SK-N-SH (cell line): ENCODE results near the gene VASH2. TPM values are rescaled to one million over a fixed set of nuclear protein-coding genes. Genes with fewer than 3 reads are reported as not detected.

Source experiments
- CTCF ChIA-PET: fragments of 300-600, 350-600 bp; formaldehyde crosslinking; extraction: SDS; loops from one replicate; lab custom pipeline; 2021; lab: Yijun Ruan, JAX
- POLR2A ChIA-PET: fragments of 350-600 bp; sonication (Branson Sonifier 250); formaldehyde crosslinking; extraction: SDS; loops from one replicate; lab custom pipeline; 2020; ENCODE audit warnings: antibody characterized with exemption, inconsistent platforms; lab: Yijun Ruan, JAX
- DNase-seq: peaks from one replicate; pipeline ENCODE4 v3.0.0; 2012
- H2AFZ ChIP-seq: fragments of 200-600 bp; sonication (generic); 2 replicates; pipeline ENCODE4 v1.8.1; 2016; ENCODE audit warnings: antibody characterized with exemption, mild to moderate bottlenecking, low read depth
- H3F3A ChIP-seq: fragments of 200-600 bp; sonication (generic); replicated peaks from 2 replicates; pipeline ENCODE3; 2016; ENCODE audit warnings: antibody characterized with exemption, mild to moderate bottlenecking; ENCODE audit not compliant: insufficient read depth
- H3K27ac ChIP-seq, 2 experiments: fragments of 200-500 bp in 1 of 2; fragments of 200-600 bp in 1 of 2; sonication (Bioruptor generic) in 1 of 2; sonication (generic), shearing (Covaris generic) in 1 of 2; 2 replicates each; pipeline versions ENCODE4 v1.5.1 to v1.6.1; 2014 to 2016; ENCODE audit warnings: low read depth in 2 of 2, inconsistent platforms in 1 of 2, low read length in 1 of 2, mild to moderate bottlenecking in 1 of 2, mixed read lengths in 1 of 2
- H3K27me3 ChIP-seq: fragments of 200-600 bp; sonication (generic), shearing (Covaris generic); 2 replicates; pipeline ENCODE4 v1.6.1; 2016; ENCODE audit warnings: mixed run types; ENCODE audit not compliant: insufficient read depth
- H3K36me3 ChIP-seq, 2 experiments: fragments of 200-500 bp in 1 of 2; fragments of 200-600 bp in 1 of 2; sonication (Bioruptor generic) in 1 of 2; sonication (generic) in 1 of 2; replicated peaks in 1 of 2; 2 replicates each; pipeline versions ENCODE3 to v1.5.1; 2014 to 2016; ENCODE audit warnings: low read length in 1 of 2, mild to moderate bottlenecking in 1 of 2; ENCODE audit not compliant: insufficient read depth in 2 of 2, control insufficient read depth in 1 of 2
- H3K4me1 ChIP-seq, 2 experiments: fragments of 200-500 bp in 1 of 2; fragments of 200-600 bp in 1 of 2; sonication (Bioruptor generic) in 1 of 2; sonication (generic), shearing (Covaris generic) in 1 of 2; 2 replicates each; pipeline versions ENCODE4 v1.5.1 to v1.6.1; 2014 to 2016; ENCODE audit warnings: low read depth in 1 of 2, low read length in 1 of 2, mixed run types in 1 of 2; ENCODE audit not compliant: insufficient read depth in 2 of 2, control insufficient read depth in 1 of 2
- H3K4me2 ChIP-seq: fragments of 200-600 bp; sonication (generic), shearing (Covaris generic); 2 replicates; pipeline ENCODE4 v1.6.1; 2017; ENCODE audit warnings: mixed run types
- H3K4me3 ChIP-seq, 2 experiments: fragments of 200-500 bp in 1 of 2; fragments of 200-600 bp in 1 of 2; sonication (Bioruptor generic) in 1 of 2; sonication (generic), shearing (Covaris generic) in 1 of 2; 2 replicates each; pipeline versions ENCODE4 v1.5.1 to v1.8.1; 2014 to 2016; ENCODE audit warnings: low read depth in 2 of 2, inconsistent platforms in 1 of 2, low read length in 1 of 2, mild to moderate bottlenecking in 1 of 2, mixed read lengths in 1 of 2, moderate library complexity in 1 of 2
- H3K79me2 ChIP-seq: fragments of 200-600 bp; sonication (generic); 2 replicates; pipeline ENCODE4 v1.8.1; 2017; ENCODE audit warnings: mild to moderate bottlenecking; ENCODE audit not compliant: insufficient read depth
- H3K9ac ChIP-seq: fragments of 200-600 bp; sonication (generic); 2 replicates; pipeline ENCODE4 v1.6.1; 2017; ENCODE audit warnings: mixed run types
- H3K9me2 ChIP-seq: fragments of 200-600 bp; sonication (generic); 2 replicates; pipeline ENCODE4 v1.6.1; 2017; ENCODE audit warnings: mixed run types
- H3K9me3 ChIP-seq: fragments of 200-600 bp; sonication (generic); 2 replicates; pipeline ENCODE4 v1.6.1; 2017; ENCODE audit warnings: mixed run types, mild to moderate bottlenecking, moderate library complexity
- H4K20me1 ChIP-seq: fragments of 200-600 bp; sonication (generic); 2 replicates; pipeline ENCODE4 v1.6.1; 2017; ENCODE audit warnings: mild to moderate bottlenecking, mixed run types; ENCODE audit not compliant: insufficient read depth
- CHD2 ChIP-seq: fragments of 150-350 bp; IDR thresholded peaks from 2 replicates; pipeline ENCODE4 v1.6.1; 2018; ENCODE audit warnings: low read length; ENCODE audit not compliant: partially characterized antibody
- ELF1 ChIP-seq: IDR thresholded peaks from 2 replicates; pipeline ENCODE4 v1.4.0; 2012
- FOXJ3 ChIP-seq: sonication (generic); formaldehyde crosslinking; IDR thresholded peaks from 2 replicates; pipeline ENCODE4 v1.5.1; 2020; ENCODE audit warnings: mild to moderate bottlenecking, missing genetic modification reagents
- IRF3 ChIP-seq: fragments of 150-350 bp; IDR thresholded peaks from 2 replicates; pipeline ENCODE4 v1.6.1; 2016; ENCODE audit warnings: mild to moderate bottlenecking, low read depth, low read length
- JUND ChIP-seq: IDR thresholded peaks from 2 replicates; pipeline ENCODE4 v1.4.0; 2012
- MEF2A ChIP-seq: IDR thresholded peaks from 2 replicates; pipeline ENCODE4 v1.4.0; 2012; ENCODE audit warnings: low read depth, borderline replicate concordance
- NFIC ChIP-seq: IDR thresholded peaks from 2 replicates; pipeline ENCODE4 v1.4.0; 2012; ENCODE audit warnings: borderline replicate concordance
- PBX3 ChIP-seq: IDR thresholded peaks from 2 replicates; pipeline ENCODE4; 2012
- POLR2AphosphoS5 ChIP-seq: IDR thresholded peaks from 2 replicates; pipeline ENCODE4 v1.6.1; 2012; ENCODE audit warnings: low read depth, low read length
- RCOR1 ChIP-seq: fragments of 150-350 bp; IDR thresholded peaks from 2 replicates; pipeline ENCODE4 v1.6.1; 2017; ENCODE audit warnings: antibody characterized with exemption, low read length
- REST ChIP-seq: IDR thresholded peaks from 2 replicates; pipeline ENCODE4 v1.6.1; 2012; ENCODE audit warnings: mild to moderate bottlenecking, low read depth, low read length, moderate library complexity
- RFX5 ChIP-seq: IDR thresholded peaks from 2 replicates; pipeline ENCODE4 v1.6.1; 2012; ENCODE audit warnings: mild to moderate bottlenecking, improper control_type of control experiment, low read length
- RXRA ChIP-seq: IDR thresholded peaks from 2 replicates; pipeline ENCODE4 v1.4.0; 2012; ENCODE audit warnings: low read depth, mild to moderate bottlenecking, borderline replicate concordance
- SIN3A ChIP-seq: IDR thresholded peaks from 2 replicates; pipeline ENCODE4 v1.6.1; 2012; ENCODE audit warnings: low read depth, mild to moderate bottlenecking, low read length, moderate library complexity, borderline replicate concordance
- TAF1 ChIP-seq: IDR thresholded peaks from 2 replicates; pipeline ENCODE4 v1.6.1; 2012; ENCODE audit warnings: low read depth, mild to moderate bottlenecking, low read length, moderate library complexity, borderline replicate concordance
- TCF12 ChIP-seq: IDR thresholded peaks from 2 replicates; pipeline ENCODE4 v1.4.0; 2012
- TEAD4 ChIP-seq: IDR thresholded peaks from 2 replicates; pipeline ENCODE4 v1.4.0; 2012; ENCODE audit warnings: mild to moderate bottlenecking, borderline replicate concordance; ENCODE audit not compliant: insufficient read depth
- ZBTB33 ChIP-seq: IDR thresholded peaks from 2 replicates; pipeline ENCODE4 v1.4.0; 2012; ENCODE audit warnings: low read depth, borderline replicate concordance
- WGBS: methylation state at CpG from one replicate; pipeline ENCODE4 v1.1.6; 2017; ENCODE audit warnings: low lambda C conversion rate; 5-methylcytosine and 5-hydroxymethylcytosine counted together
- polyA plus RNA-seq, 3 experiments: library from polyadenylated mRNA; depleted of rRNA; stranded (reverse); fragments of >200 nt; gene quantifications; 2 replicates each; pipeline ENCODE4 v1.2.3, GENCODE V29; 2012
- TF ChIP-seq, protein P1 (sequence below): IDR thresholded peaks from 2 replicates; pipeline ENCODE4 v1.4.0; 2012; ENCODE audit warnings: low read depth, borderline replicate concordance
- TF ChIP-seq, protein P2 (sequence below): IDR thresholded peaks from 2 replicates; pipeline ENCODE4 v1.4.0; 2012; ENCODE audit warnings: low read depth

The VASH2 gene
- polyA plus RNA-seq, 1 of the 3 experiments (the other 2 are of a cell fraction) = 0.41 TPM

DNA sequence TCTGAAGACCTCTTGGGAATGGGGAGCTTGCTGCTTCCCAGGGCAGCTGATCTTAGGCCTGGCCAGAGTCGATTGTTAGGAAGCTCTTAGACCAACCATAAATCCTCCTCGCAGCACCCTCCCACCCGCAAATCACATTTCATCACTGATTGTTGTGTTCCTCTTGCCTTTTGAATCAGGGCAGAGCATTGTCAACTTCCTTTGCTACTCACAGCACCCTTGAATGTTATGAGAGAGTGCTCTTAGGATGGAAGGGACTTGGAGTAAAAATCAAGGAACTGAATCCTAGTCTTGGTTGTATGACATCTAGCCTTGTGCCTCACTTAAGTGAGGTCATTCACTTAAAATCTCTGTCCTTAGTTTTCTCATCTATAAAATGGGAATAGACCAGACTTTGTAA is 3.0 kb downstream of the VASH2 start:
- Histone ChIP-seq H3K4me3 (no peak overlapping the region), H3K4me2 (no peak overlapping the region), H3K9ac (no peak overlapping the region), H3K79me2 (no peaks in the 10 kb centered on the region), H3K27ac (no peak overlapping the region), H3K36me3 (no peaks in the 10 kb centered on the region), H3K27me3 (no peaks in the 10 kb centered on the region), H3F3A (no peaks in the 10 kb centered on the region), H3K4me1 (peaks cover 0 to 16% of the 10 kb centered on the region in 2 experiments; a peak in 1 of 4 replicates), H2AFZ (no peak overlapping the region), H4K20me1 (no peaks in the 10 kb centered on the region), H3K9me2 (no peaks in the 10 kb centered on the region), H3K9me3 (no peaks in the 10 kb centered on the region)
- DNase-seq = no peak
- CTCF ChIA-PET = no interaction called here
- POLR2A ChIA-PET = no interaction called here
- 85% methylated on average over 3 of the region's 3 CpGs for WGBS
- TF ChIP-seq CHD2 (no peak), JUND (no peak), MEF2A (no peak), RXRA (no peak)

- POLR2A ChIA-PET = no interaction called here
- Histone ChIP-seq H3K36me3 (no peaks in the 10 kb centered on the region), H3K9ac (no peak overlapping the region), H3K4me2 (no peak overlapping the region), H3K4me3 (no peak overlapping the region), H3F3A (no peaks in the 10 kb centered on the region), H3K27ac (no peak overlapping the region), H2AFZ (no peak overlapping the region), H3K9me2 (no peaks in the 10 kb centered on the region), H4K20me1 (no peaks in the 10 kb centered on the region), H3K9me3 (no peaks in the 10 kb centered on the region), H3K4me1 (peaks cover 0 to 16% of the 10 kb centered on the region in 2 experiments; a peak in 1 of 4 replicates), H3K27me3 (no peaks in the 10 kb centered on the region), H3K79me2 (no peaks in the 10 kb centered on the region)
- CTCF ChIA-PET = interaction anchor here (1.1 to 2.0 kb wide), 2 partner anchors 14 to 34 kb away, joined by 3 to 7 read pairs; no protein-coding TSS in a partner anchor
- WGBS = 92% methylated on average over 6 of the region's 6 CpGs
- no peak for DNase-seq
- TF ChIP-seq TCF12 (no peak), TEAD4 (no peak), SIN3A (no peak), IRF3 (no peak), PBX3 (no peak), ELF1 (no peak), RCOR1 (no peak), POLR2AphosphoS5 (no peak), FOXJ3 (CRISPR knock-in tag) (no peak), REST (no peak), JUND (no peak), ZBTB33 (no peak), RXRA (no peak), NFIC (no peak), TAF1 (no peak), MEF2A (no peak), RFX5 (no peak)
- TF ChIP-seq, protein P1, sequence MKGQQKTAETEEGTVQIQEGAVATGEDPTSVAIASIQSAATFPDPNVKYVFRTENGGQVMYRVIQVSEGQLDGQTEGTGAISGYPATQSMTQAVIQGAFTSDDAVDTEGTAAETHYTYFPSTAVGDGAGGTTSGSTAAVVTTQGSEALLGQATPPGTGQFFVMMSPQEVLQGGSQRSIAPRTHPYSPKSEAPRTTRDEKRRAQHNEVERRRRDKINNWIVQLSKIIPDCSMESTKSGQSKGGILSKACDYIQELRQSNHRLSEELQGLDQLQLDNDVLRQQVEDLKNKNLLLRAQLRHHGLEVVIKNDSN = no peak
- TF ChIP-seq, protein P2, sequence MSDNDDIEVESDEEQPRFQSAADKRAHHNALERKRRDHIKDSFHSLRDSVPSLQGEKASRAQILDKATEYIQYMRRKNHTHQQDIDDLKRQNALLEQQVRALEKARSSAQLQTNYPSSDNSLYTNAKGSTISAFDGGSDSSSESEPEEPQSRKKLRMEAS = no peak
Observed at GRCh38 chr1:212954514-212954913, 4.2 kb downstream of the VASH2 start.
